Measurements from ENCODE around the gene ZBTB7A.

The ZBTB7A gene

DNA sequence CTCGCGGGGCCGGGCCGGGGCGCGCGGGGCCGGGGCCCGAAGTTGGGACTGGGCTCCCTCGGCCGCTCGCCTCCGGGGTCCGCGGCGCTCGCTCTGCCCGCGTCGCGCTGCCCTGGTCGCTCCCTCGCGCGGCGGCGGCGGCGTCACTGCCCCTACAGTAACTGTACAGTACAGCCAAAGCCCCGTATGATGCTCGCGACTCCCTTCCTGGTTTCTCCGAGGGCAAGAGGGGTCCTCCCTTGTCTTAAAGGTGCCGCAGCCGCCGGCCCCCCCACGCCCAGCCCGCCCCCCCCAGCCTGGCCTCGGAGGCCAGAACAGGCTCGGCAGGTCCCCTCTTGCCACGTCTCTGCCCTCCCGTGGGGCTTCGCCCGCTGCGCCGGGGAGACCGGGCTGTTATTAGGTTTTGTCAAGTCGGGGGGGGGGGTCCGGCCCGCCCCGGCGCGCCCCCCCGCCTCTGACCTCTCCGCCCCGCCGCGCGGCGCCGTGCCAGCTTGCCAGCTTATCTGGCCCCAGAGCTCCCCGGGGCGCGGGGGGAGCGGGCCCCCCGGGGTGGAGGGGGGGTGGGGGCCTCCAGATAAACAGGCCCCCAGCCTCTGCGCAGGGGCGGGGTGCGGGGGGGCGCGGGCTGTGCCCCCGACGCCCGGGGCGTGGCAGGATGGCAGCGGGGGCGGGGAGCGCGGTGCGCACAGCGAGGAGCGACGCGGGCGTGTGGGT, at the start of gene ZBTB7A:
Gene ZBTB7A (minus strand): TSS at position 218 of the 714 bp plus-strand sequence. CDS start 11,667 bp downstream, outside the sequence.
- DNase-seq (ENCODE audit: low read depth), result peak; percentile 71

DNA sequence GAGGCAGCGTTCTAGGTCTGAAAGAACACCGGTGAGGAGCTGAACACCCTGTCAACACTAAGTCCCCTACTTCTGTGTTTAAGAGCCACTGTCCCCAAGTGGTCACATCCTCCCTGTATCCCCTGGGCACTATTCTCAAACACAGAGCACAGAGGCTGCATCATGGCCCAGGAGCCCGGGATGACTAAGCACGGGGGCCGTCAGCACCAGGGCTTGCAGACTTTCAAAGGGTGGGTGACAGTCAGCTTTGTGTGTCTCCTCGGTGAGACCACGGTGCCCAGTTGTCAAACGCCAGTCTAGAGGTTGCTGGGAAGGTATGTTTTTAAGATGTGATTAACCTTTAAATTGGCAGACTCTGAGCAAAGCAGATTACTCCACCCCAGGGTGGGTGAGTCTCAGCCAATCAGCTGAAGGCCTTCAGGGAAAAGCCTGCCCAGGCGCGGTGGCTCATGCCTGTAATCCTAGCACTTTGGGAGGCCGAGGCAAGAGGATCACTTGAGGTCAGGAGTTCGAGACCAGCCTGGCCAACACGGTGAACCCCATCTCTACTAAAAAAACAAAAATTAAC, 49.2 kb upstream of the ZBTB7A start:
- no peak for DNase-seq (ENCODE audit: low read depth)

DNA sequence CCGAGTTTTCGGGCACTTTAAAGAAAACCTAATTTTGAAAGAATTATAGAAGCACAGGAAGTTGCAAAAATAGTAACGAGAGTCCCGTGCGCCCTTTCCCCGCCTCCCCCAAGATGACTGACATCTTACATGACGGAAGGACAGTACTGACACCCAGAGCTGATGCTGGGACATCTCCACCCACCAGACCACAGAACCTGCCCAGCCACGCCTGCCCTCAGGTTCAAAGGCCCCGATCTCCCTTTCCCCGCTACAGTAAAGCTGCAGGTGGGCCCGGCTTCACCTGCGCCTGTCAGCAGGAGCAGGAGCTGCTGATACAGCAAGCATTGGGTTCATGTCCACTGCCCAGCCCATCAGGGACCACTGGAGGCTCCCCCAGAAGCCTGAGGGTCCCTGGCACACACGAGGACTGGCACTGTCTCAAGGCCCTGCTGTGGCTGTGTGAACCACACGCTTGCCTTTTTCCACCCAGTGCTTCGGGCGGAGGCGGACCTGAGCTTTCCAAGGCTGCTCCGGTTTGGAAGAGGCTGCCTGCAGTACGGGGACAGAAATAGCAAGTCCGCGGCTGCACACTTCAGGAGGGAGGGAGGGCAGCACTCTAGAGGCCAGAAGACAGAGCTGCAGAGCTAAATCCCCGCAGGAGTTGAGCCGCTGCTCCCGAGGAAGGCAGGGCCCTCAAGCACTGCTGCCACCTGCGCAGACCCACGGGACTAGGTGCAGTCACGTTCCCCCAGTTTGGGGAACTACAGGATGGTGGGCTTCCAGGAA, 48.5 kb upstream of the ZBTB7A start:
- peak; percentile 31 for DNase-seq (ENCODE audit: low read depth)

DNA sequence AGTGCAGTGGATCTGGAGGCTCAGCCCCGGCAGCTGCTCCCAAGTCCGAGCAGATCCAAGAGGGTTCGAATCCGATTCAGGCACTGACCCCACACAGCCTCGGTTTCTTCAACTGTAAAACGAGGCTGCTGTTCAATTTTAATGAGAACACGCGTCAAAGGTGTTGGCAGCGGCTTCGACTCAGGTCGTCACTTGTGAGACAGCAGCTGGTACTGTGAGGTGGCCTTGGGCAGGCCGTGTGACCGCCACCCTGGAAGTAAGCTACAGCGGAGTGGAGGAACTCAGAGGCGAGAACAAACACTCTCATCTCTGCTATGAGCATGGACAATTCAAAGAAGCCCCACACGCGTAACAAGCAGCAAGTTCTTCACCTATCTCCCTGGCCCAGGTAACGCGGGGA, 47.5 kb upstream of the ZBTB7A start:
- DNase-seq (ENCODE audit: low read depth), result no peak

GRCh38 chr19:4113398-4114088, 46.8 kb upstream of the ZBTB7A start:
- no peak for DNase-seq (ENCODE audit: low read depth)

DNA sequence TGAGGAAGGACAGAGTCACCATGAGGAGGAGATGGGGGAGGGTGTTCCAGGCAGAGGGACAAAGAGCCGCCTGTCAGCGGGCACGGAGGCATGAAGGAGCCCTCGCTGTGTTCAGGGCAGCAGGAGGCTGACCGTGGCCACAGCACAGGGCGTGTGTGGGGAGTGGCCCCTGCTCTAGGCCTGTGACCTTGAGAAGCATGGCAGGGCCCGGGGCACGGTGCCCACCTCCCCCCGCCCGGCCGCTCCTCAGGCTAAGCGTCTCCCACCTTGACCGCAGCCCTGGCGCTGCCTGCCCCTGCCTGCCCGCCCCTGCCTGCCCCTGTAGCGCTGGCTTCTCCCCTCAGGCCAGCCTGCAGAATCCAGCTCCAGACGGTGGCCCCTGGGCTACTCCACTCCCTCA, 45.7 kb upstream of the ZBTB7A start:
- DNase-seq (ENCODE audit: low read depth), result no peak

- no peak for DNase-seq (ENCODE audit: low read depth)
These were observed 42.9 kb upstream of the ZBTB7A start for GRCh38 chr19:4109626-4109945.

DNA sequence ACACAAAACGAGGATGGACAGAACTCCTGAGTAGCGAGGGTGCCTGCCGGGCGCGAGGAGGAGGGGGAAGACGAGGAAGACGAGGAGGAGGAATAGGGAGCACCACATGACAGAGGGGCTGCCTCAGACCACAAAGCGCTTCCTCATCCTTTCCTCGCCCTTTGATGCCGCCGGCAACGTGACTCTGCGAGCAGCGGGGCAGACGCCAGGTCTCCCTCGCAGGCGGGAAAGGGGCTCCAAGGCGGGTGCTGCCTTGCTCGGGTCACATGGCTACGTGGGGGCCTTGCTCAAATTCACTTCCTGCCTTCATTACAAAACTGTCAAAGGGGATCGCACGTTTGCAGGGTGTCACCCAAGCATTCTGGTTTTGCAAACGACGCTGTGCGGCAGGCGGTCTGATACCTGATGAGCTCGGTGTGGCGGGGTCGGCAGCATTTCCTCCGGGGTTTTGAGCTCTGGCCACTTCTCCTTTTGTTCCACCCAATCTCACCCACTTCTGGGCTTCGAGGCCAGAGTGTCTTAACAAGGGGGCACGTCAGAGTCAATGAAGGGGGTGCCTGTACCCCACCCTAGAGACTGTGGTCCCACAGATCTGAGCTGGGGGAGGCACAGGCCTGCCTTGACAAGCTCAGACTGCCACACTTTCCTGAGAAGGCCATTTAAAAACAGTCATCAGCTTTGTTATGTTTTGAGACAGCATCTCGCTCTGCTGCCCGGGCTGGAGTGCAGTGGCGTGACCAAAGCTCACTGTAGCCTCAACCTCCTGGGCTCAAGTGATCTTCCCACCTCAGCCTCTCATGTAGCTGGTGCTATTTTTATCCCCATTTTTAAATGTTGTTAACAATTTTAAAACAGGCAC, 42.3 kb upstream of the ZBTB7A start:
- DNase-seq (ENCODE audit: low read depth), result peak; percentile 63

GRCh38 chr19:4103080-4103433, 36.4 kb upstream of the ZBTB7A start:
- no peak for DNase-seq (ENCODE audit: low read depth)

DNA sequence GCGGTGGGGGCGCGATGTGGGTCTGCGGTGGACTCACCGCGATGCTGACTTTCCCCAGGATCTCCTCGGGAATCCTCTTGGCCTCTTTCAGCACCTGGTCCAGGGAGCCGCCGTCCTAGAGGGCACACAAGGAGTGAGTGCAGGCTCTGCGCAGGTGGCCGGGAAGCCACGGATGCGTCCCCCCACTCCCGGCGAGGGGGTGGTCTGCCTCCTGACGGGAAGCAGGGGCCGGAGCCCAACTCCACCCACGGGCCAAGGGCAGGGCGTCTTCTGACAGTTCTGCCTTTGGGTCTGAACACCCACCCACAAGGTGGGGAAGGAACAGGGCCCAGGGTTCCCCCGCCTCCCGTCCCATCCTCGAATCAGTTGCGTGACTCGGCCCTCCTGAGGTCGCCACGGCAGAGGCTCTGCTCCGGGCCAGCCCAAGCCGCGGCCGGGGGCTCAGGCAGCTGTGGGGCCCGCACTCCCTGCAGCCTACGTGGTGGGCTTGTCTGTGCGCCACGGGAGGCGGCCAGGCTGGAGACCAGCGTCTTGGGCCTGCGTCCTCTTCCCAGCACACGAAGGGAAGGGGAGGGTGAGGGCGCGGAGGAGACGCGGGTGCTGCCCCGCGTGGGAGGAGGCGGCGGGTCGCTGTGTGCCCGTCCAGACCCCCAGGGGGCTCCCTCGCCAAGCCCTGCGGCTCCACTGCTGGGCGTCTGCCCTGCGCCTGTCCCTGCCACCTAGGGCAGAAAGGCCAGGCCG, 35.8 kb upstream of the ZBTB7A start:
- DNase-seq (ENCODE audit: low read depth), result no peak

GRCh38 chr19:4101496-4101770, 34.7 kb upstream of the ZBTB7A start:
- DNase-seq (ENCODE audit: low read depth), result no peak

GRCh38 chr19:4100647-4101495, 34.2 kb upstream of the ZBTB7A start:
- DNase-seq (ENCODE audit: low read depth), result no peak

DNA sequence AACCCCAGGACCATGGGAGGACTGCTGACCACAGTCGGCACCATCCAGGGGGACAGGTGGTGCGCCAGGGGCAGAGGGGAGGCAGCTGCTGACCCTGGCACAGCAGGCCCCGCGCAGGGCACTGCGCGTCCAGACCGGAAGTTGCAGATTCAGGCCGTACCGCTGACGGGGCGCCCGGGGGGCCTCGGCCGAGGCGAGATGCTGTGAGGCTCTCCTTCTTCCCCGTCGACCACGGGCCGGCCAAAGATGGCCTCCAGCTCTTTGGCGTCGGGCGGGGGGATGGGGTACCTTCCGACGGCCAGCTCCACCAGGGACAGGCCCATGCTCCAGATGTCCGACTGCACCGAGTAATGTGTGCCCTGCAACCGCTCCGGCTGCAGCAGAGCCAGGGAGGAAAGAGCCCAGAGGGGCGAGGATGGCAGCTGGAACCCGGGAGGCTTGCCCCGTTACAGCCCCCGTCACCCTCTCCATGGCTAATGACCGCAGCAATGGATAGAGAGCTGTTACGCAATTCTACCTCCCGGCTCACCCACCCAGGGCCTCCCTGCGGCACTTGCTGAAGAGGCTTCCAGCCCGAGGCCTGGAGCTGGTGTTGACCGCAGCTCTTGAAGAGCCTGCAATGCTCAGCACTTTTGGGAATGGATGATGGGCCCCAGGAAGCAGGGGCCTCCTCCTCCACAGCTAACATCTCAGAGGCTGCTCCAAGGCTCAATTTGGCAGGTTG, 32.5 kb upstream of the ZBTB7A start:
- DNase-seq (ENCODE audit: low read depth), result no peak

GRCh38 chr19:4098493-4098892, 31.8 kb upstream of the ZBTB7A start:
- no peak for DNase-seq (ENCODE audit: low read depth)

DNA sequence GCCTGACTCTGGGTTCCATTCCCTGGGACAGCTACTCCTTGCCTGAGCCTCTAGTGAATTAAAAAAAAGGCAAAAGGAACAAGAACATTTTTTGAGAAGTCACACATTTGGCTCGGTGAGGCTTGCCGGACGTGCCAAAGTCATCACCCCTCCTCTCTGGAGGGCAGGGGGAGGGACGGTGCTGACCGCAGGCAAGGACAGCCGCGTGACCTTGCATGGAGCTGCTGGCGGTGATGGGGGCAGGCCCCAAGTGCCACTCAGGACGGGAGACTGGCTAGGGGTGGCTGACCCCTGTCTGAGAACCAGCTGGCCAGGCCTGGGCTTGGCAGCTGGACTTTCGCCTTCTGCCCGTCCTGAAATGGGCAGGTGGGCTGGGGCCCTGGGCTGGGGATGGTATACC, 30.8 kb upstream of the ZBTB7A start:
- no peak for DNase-seq (ENCODE audit: low read depth)

- no peak for DNase-seq (ENCODE audit: low read depth)
These were observed 29.6 kb upstream of the ZBTB7A start for GRCh38 chr19:4096049-4096892.

- no peak for DNase-seq (ENCODE audit: low read depth)
These were observed 28.8 kb upstream of the ZBTB7A start for GRCh38 chr19:4095488-4095844.

- DNase-seq (ENCODE audit: low read depth), result no peak
These were observed 28.2 kb upstream of the ZBTB7A start for GRCh38 chr19:4094761-4095487.
